Activated CD4-positive, alpha-beta T cell treated with anti-CD3 and anti-CD28 coated beads for 36 hours (primary cell): ENCODE measurements around the gene SELENOW. TPM values are rescaled to one million over a fixed set of nuclear protein-coding genes. Genes with fewer than 3 reads are reported as not detected.
"Not testable (repeated sequence)": the region's sequence is repeated elsewhere in the genome, so short reads cannot be mapped to it uniquely, and the experiment has no call there.

Experiments
- ATAC-seq: fragments of 200-7000 bp; cut with Tn5 transposase; one replicate; pipeline ENCODE4 v1.10.0; 2021; ENCODE audit warnings: mild to moderate bottlenecking, moderate library complexity
- CTCF ChIA-PET: fragments of 350-600 bp; sonication (Branson Sonifier 250); formaldehyde crosslinking; loops from one replicate; lab custom pipeline; 2021; ENCODE audit warnings: antibody characterized with exemption; lab: Charles Lee
- POLR2A ChIA-PET: fragments of 350-600 bp; sonication (Branson Sonifier 250); formaldehyde crosslinking; loops from one replicate; lab custom pipeline; 2021; ENCODE audit warnings: antibody characterized with exemption, inconsistent platforms; lab: Charles Lee
- DNase-seq: peaks from one replicate; pipeline ENCODE4 v3.0.0-alpha.2; 2020
- H3K27ac Mint-ChIP-seq: one replicate; pipeline ENCODE4 v1.8.0; 2021; ENCODE audit warnings: mixed read lengths
- H3K27me3 Mint-ChIP-seq: one replicate; pipeline ENCODE4 v1.8.0; 2021; ENCODE audit warnings: mixed read lengths
- H3K36me3 Mint-ChIP-seq: one replicate; pipeline ENCODE4 v1.8.0; 2021; ENCODE audit warnings: low read depth, mixed read lengths
- H3K4me1 Mint-ChIP-seq: one replicate; pipeline ENCODE4 v1.8.0; 2021; ENCODE audit warnings: mixed read lengths
- H3K4me3 Mint-ChIP-seq: one replicate; pipeline ENCODE4 v1.8.0; 2021; ENCODE audit warnings: mild to moderate bottlenecking, moderate library complexity, mixed read lengths
- H3K9me3 Mint-ChIP-seq: one replicate; pipeline ENCODE4 v1.8.0; 2021; ENCODE audit warnings: low read depth, mixed read lengths
- intact Hi-C, 2 experiments: fragments of 100-400 bp; cut with DNase I in 1 of 2; cut with micrococcal nuclease in 1 of 2; formaldehyde crosslinking; loops; one replicate each; pipeline versions ENCODE4 v1.14.2 to v1.15.1; 2022 to 2024; cut with DNase I, micrococcal nuclease
- total RNA-seq, 2 experiments: library from RNA; stranded (reverse); gene quantifications; one replicate each; pipeline ENCODE4 v1.2.3, GENCODE V29; 2021

SELENOW gene
- total RNA-seq, 2 experiments from 2014 or later, result 150 to 178 TPM

DNA sequence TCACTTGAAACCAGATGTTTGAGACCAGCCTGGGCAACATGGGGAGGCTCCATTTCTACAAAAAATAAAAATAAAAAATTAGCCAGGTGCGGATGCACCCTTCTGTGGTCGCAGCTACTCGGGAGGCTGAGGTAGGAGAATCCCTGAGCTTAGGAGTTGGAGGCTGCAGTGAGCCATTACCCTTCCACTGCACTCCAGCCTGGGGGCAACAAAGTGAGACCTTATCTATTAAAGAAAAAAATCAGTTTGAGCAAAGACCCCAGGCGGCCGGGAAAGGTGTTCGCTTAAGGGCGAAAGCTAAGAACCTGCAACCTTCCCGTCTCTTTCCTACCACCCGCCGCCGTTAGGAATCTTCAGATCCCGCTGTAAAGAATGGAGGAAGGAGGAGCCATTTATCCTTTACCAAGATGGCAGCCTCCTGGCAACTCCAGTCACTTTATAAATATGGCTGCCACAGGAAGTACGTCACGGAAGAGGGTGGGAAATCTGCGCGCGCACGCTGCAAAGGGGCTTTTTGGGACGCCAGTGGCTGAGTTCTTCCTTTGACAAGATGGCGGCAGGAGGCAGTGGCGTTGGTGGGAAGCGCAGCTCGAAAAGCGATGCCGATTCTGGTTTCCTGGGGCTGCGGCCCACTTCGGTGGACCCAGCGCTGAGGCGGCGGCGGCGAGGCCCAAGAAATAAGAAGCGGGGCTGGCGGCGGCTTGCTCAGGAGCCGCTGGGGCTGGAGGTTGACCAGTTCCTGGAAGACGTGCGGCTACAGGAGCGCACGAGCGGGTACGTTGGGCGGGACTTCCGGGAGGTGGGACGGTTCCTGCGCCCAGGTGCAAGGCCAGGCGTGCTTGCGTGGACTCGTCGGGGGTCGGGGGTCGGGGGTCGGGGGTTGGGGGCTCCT is 33.2 kb upstream of the SELENOW start, which contains the start of gene NOP53:
NOP53 (plus strand) TSS at position 537 of the 892 bp plus-strand sequence; CDS start at position 551, 14 bp downstream.
- ATAC-seq (peak; percentile 71), DNase-seq (peak; percentile 98)
- Mint-ChIP-seq H3K9me3 (no peaks in the 10 kb centered on the region), H3K4me3 (peak within 1 kb of the TSS; percentile 98), H3K36me3 (peaks cover 29% of the 10 kb centered on the region), H3K27me3 (no peaks in the 10 kb centered on the region), H3K4me1 (peaks cover 44% of the 10 kb centered on the region), H3K27ac (peak within 1 kb of the TSS; percentile 99)
- CTCF ChIA-PET, result interaction anchor here (0.6 to 4.6 kb wide), 8 partner anchors 14 to 626 kb away, joined by 3 to 52 read pairs (median 4); partner anchors contain the start of gene EHD2
- intact Hi-C loops, result loop anchor here (1.0 kb wide), 6 partner anchors 33 to 471 kb away; partner anchors contain the start of genes NAPA (in 2 of the 2), DHX34 (in 1 of the 2), INAFM1 (in 1 of the 2) and SELENOW (in 1 of the 2)
- POLR2A ChIA-PET, result interaction anchor here (0.5 to 1.3 kb wide), 4 partner anchors 15 to 588 kb away, joined by 3 to 4 read pairs (median 4); no protein-coding TSS in a partner anchor

DNA sequence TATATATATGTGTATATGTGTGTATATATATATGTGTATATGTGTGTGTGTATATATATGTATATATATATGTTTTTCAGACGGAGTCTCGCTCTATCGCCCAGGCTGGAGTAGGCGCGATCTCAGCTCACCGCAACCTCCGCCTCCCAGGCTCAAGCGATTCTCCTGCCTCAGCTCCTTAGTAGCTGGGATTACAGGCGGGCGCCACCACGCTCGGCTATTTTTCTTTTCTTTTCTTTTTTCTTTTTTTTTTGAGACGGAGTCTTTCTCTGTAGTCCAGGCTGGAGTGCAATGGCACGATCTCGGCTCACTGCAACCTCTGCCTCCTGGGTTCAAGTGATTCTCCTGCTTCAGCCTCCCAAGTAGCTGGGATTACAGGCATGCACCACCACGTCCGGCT is 32.4 kb upstream of the SELENOW start:
- Mint-ChIP-seq H3K36me3 (peaks cover 35% of the 10 kb centered on the region), H3K4me1 (peaks cover 48% of the 10 kb centered on the region), H3K4me3 (peak overlapping the region; percentile 98), H3K27ac (peak overlapping the region; percentile 51)
- ChIA-PET POLR2A (interaction anchor here (1.3 to 2.7 kb wide), 2 partner anchors 10 to 14 kb away, joined by 4 to 9 read pairs; no protein-coding TSS in a partner anchor), CTCF (interaction anchor here (0.6 to 4.6 kb wide), 3 partner anchors 33 to 73 kb away, joined by 3 to 52 read pairs (median 4); partner anchors contain the start of gene EHD2)
- H3K9me3 Mint-ChIP-seq, intact Hi-C loops, H3K27me3 Mint-ChIP-seq, ATAC-seq, DNase-seq: not testable (repeated sequence)

DNA sequence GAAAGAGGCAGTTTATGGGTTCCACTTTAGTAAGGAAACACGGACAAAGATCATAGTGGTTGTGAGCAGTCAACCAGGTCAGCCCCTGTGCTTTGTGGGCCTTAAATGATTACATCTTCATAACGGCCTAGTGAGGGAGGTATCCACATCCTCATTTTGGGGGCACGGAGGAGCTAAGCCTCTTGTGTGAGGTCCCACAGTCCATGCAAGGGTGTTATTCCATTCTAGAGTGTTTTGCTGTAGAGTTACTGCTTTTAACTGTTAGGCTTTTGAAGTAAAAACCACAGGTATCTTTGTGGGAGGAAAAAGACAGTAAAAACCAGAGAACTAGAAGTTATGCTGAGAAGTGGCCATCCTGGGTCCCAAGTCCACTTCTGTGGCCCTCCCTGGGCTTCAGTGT is 29.2 kb upstream of the SELENOW start:
- H3K9me3 Mint-ChIP-seq, result no peaks in the 10 kb centered on the region
- H3K4me3 Mint-ChIP-seq, result peak overlapping the region; percentile 34
- POLR2A ChIA-PET, result no interaction called here
- H3K36me3 Mint-ChIP-seq, result peaks cover 63% of the 10 kb centered on the region
- ATAC-seq (no peak), DNase-seq (no peak)
- peaks cover 43% of the 10 kb centered on the region for H3K4me1 Mint-ChIP-seq
- intact Hi-C loops, result no loop called here
- CTCF ChIA-PET, result interaction anchor here (1.1 kb wide), 1 partner anchor 43 kb away, joined by 3 read pairs; no protein-coding TSS in a partner anchor
- H3K27ac Mint-ChIP-seq, result peak overlapping the region; percentile 89
- no peaks in the 10 kb centered on the region for H3K27me3 Mint-ChIP-seq

DNA sequence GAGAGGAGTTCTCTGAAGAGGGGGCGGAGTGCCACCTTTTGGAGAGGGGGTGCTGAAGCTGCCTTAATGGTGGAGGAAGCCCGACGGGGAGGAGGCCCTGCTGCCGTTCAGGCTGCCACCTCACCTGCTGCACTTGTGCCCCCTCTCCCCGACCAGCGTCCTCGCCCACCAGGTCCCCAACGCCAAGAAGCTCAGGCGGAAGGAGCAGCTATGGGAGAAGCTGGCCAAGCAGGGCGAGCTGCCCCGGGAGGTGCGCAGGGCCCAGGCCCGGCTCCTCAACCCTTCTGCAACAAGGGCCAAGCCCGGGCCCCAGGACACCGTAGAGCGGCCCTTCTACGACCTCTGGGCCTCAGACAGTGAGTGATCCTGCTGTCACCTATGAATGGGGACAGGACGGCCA is 27.8 kb upstream of the SELENOW start:
- DNase-seq, result no peak
- peaks cover 38% of the 10 kb centered on the region for H3K4me1 Mint-ChIP-seq
- H3K36me3 Mint-ChIP-seq, result peaks cover 59% of the 10 kb centered on the region
- H3K27ac Mint-ChIP-seq, result no peak overlapping the region
- no peaks in the 10 kb centered on the region for H3K9me3 Mint-ChIP-seq
- ATAC-seq, result no peak
- intact Hi-C loops, result no loop called here
- no peaks in the 10 kb centered on the region for H3K27me3 Mint-ChIP-seq
- ChIA-PET POLR2A (no interaction called here), CTCF (interaction anchor here (0.6 kb wide), 1 partner anchor 13 kb away, joined by 3 read pairs; no protein-coding TSS in a partner anchor)
- H3K4me3 Mint-ChIP-seq, result no peak overlapping the region

DNA sequence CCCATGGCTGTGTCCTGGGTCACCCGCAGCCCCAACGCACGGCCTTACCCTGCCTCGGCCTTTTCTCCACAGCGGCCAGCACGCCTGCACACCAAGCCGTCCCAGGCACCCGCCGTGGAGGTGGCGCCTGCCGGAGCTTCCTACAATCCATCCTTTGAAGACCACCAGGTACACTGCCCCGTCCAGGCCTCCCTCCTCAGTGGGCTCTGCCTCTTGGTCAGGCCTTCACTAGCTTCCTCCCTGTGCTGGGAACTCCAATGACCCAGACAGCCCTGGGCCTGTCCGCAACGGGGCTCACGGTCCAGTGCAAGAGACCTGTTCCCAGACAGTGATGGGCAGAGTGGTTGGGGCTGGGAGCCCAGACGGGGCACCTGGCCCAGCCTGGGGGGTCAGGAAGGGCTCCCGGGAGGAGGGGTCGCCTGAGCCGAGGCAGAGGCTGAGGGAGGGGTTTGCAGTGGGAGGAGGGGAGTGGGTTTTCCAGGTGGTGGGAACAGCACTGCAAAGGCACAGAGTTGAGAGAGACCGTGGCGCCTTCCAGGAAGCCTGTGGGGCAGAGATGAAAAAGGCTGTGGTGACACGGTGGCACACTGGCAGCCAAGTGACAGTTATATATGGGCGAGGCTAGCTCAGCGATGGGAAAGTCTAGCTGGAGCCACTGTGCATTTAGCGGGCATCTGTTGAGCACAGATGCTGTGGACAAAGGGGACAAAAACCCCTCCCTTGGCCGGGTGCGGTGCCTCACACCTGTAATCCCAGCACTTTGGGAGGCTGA is 25.9 kb upstream of the SELENOW start:
- Mint-ChIP-seq H3K4me1 (peaks cover 33% of the 10 kb centered on the region), H3K27me3 (no peaks in the 10 kb centered on the region), H3K27ac (peak overlapping the region; percentile 55), H3K36me3 (peaks cover 66% of the 10 kb centered on the region), H3K4me3 (no peak overlapping the region), H3K9me3 (no peaks in the 10 kb centered on the region)
- ChIA-PET POLR2A (interaction anchor here (1.2 kb wide), 1 partner anchor 29 kb away, joined by 3 read pairs; no protein-coding TSS in a partner anchor), CTCF (interaction anchor here (0.6 to 0.8 kb wide), 4 partner anchors 9 to 38 kb away, joined by 3 to 5 read pairs (median 3); no protein-coding TSS in a partner anchor)
- DNase-seq (no peak), ATAC-seq (no peak)
- intact Hi-C loops, result no loop called here

DNA sequence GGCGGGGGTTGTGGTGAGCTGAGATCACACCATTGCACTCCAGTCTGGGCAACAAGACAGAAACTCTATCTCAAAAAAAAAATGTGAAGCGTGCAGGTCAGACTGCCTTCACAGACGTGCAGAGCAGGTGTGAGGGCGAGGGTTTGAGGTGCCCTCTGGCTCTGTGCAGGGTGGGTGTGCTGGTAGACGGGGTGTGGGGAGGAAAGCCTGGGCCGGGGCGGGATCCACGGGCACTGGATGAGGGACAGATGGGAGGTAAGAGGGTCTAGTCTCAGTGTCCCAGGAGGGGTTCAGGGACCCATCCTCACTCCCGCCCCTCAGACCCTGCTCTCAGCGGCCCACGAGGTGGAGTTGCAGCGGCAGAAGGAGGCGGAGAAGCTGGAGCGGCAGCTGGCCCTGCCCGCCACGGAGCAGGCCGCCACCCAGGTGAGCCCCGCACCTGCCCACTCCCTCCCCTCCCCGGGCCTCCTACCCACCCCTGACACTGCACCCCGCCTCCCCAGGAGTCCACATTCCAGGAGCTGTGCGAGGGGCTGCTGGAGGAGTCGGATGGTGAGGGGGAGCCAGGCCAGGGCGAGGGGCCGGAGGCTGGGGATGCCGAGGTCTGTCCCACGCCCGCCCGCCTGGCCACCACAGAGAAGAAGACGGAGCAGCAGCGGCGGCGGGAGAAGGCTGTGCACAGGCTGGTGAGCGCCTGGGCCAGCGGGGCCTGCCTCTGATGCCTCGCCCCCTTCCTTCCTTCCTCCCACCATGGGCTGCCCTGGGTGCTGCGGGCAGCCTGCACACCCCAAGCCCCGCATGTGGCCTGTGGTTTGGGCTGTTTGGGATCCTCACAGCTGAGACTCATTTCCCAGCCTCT is 24.1 kb upstream of the SELENOW start:
- H3K36me3 Mint-ChIP-seq, result peaks cover 64% of the 10 kb centered on the region
- no peak overlapping the region for H3K27ac Mint-ChIP-seq
- DNase-seq, result no peak
- H3K4me1 Mint-ChIP-seq, result peaks cover 16% of the 10 kb centered on the region
- H3K4me3 Mint-ChIP-seq, result no peak overlapping the region
- ChIA-PET CTCF (no interaction called here), POLR2A (no interaction called here)
- intact Hi-C loops, result no loop called here
- H3K9me3 Mint-ChIP-seq, result no peaks in the 10 kb centered on the region
- no peak for ATAC-seq
- no peaks in the 10 kb centered on the region for H3K27me3 Mint-ChIP-seq

DNA sequence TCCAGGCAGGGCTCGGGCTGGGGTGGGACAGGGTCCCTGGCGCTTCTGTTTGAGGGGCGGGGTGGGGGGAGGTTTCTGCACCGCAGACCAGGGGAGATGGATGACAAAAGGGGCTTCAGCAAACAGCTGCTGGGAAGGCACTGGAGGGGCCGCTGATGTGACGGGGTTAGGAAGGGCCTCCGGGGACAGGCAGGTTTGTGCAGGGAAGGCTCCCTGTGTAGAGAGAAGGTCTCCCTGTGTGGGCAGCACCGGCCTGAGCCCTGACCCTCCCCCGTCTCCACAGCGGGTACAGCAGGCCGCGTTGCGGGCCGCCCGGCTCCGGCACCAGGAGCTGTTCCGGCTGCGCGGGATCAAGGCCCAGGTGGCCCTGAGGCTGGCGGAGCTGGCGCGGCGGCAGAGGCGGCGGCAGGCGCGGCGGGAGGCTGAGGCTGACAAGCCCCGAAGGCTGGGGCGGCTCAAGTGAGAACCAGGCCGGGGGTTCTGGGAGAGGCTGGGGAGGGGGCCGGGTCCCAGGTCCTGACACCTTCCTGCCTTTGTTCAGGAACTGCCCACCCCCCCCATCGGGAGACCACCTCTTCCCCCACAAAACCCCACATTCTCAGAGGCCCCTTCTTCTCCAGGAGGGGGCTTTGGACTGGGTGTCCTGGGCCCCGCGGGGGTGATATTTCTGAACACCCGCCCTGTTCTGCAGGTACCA is 23.3 kb upstream of the SELENOW start:
- Mint-ChIP-seq H3K27ac (no peak overlapping the region), H3K36me3 (peaks cover 62% of the 10 kb centered on the region), H3K27me3 (no peaks in the 10 kb centered on the region), H3K4me1 (peaks cover 15% of the 10 kb centered on the region), H3K9me3 (no peaks in the 10 kb centered on the region), H3K4me3 (no peak overlapping the region)
- no peak for DNase-seq
- intact Hi-C loops, result no loop called here
- ChIA-PET POLR2A (interaction anchor here (0.6 to 1.4 kb wide), 2 partner anchors 8 to 24 kb away, joined by 3 to 9 read pairs; no protein-coding TSS in a partner anchor), CTCF (interaction anchor here (0.9 kb wide), 1 partner anchor 57 kb away, joined by 5 read pairs; no protein-coding TSS in a partner anchor)
- ATAC-seq, result no peak

DNA sequence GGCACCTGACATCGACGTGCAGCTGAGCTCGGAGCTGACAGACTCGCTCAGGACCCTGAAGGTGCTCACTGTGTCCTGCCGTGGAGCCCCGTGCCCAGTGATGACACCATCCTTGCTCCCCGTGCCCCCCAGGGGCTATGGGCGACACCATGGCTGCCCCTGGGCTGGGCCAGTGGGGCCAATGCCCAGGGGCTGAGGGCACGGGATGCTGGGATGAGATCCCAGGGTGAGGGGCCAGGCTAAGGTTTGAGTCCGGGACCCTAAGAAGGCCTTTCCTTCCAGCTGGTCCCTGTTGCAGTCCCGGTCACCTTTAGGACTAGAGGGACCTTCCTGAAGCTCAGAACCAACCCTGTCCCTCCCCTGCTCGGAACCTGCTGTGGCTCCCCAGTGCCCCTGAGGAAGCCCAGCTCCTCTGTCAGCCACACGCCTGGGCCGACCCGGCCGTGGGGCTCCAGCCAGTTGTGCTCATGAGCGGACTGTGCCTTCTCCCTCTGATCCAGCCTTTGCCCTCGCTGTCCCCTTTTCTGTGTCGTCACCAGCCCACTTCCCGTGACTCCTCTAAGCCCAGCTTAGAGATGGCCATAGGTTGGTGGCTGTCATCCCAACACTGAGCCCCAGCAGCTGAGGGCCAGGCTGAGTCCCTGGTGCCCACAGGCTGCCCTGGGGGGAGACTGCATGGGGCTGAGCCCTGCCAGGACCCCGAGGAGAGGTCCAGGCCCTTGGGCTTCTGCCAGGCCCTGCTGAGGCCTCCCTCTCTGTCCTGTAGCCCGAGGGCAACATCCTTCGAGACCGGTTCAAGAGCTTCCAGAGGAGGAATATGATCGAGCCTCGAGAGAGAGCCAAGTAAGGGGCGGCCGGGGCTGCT is 22.5 kb upstream of the SELENOW start:
- CTCF ChIA-PET, result interaction anchor here (0.9 kb wide), 1 partner anchor 58 kb away, joined by 5 read pairs; no protein-coding TSS in a partner anchor
- H3K4me3 Mint-ChIP-seq, result no peak overlapping the region
- no peak overlapping the region for H3K27ac Mint-ChIP-seq
- H3K36me3 Mint-ChIP-seq, result peaks cover 57% of the 10 kb centered on the region
- POLR2A ChIA-PET, result interaction anchor here (0.5 to 1.4 kb wide), 4 partner anchors 8 to 116 kb away, joined by 3 to 9 read pairs (median 3); no protein-coding TSS in a partner anchor
- no peaks in the 10 kb centered on the region for H3K27me3 Mint-ChIP-seq
- DNase-seq (no peak), ATAC-seq (no peak)
- H3K4me1 Mint-ChIP-seq, result peaks cover 12% of the 10 kb centered on the region
- H3K9me3 Mint-ChIP-seq, result no peaks in the 10 kb centered on the region
- intact Hi-C loops, result no loop called here

DNA sequence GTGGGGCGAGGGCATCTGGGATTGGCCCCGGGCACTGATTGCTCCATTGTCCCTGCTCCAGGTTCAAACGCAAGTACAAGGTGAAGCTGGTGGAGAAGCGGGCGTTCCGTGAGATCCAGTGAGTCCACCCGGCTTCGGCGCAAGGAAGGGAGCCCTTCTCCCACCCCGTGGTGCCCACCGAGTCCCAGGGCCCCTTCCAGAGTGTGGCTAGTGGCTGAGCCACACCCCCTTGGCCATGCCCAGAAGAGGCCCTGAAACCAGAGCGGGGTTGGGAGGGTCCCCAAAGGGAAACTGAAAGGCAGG is 21.9 kb upstream of the SELENOW start:
- ChIA-PET CTCF (no interaction called here), POLR2A (interaction anchor here (1.2 to 1.4 kb wide), 2 partner anchors 9 kb away, joined by 3 to 9 read pairs; no protein-coding TSS in a partner anchor)
- Mint-ChIP-seq H3K36me3 (peaks cover 54% of the 10 kb centered on the region), H3K9me3 (no peaks in the 10 kb centered on the region), H3K4me3 (no peak overlapping the region), H3K4me1 (peaks cover 9% of the 10 kb centered on the region), H3K27me3 (no peaks in the 10 kb centered on the region), H3K27ac (no peak overlapping the region)
- intact Hi-C loops, result no loop called here
- no peak for DNase-seq
- ATAC-seq, result no peak
